HCT116 (cell line): ENCODE measurements around the gene HCFC2.

Experiments used
- EZH2 ChIP-seq: fragments of 200-600 bp; sonication (generic); IDR thresholded peaks from 2 replicates; pipeline ENCODE4 v1.6.1; 2017; ENCODE audit warnings: antibody characterized with exemption, mixed run types
- POLR2A ChIP-seq: IDR thresholded peaks from 2 replicates; pipeline ENCODE4 v1.7.0; 2011; ENCODE audit warnings: borderline replicate concordance; ENCODE audit not compliant: insufficient read depth, insufficient read length; ENCODE audit errors: extremely low read depth
- POLR2AphosphoS5 ChIP-seq: IDR thresholded peaks from 2 replicates; pipeline ENCODE4 v1.6.1; 2011; ENCODE audit warnings: mild to moderate bottlenecking, low read depth, low read length, moderate library complexity
- TF ChIP-seq, protein P1 (sequence below), 3 experiments: fragments of 200-600 bp in 1 of 3; sonication (generic) in 1 of 3; IDR thresholded peaks in 2 of 3; conservative IDR thresholded peaks in 1 of 3; 2 replicates each; pipeline ENCODE4 v1.5.1; 2012 to 2017; ENCODE audit warnings: low read depth in 2 of 3, low read length in 2 of 3, antibody characterized with exemption in 1 of 3, borderline replicate concordance in 1 of 3, control low read depth in 1 of 3, mild to moderate bottlenecking in 1 of 3, mixed read lengths in 1 of 3, mixed run types in 1 of 3, moderate library complexity in 1 of 3; ENCODE audit not compliant: insufficient read depth in 1 of 3
- TF ChIP-seq, protein P2 (sequence below): IDR thresholded peaks from 2 replicates; pipeline ENCODE4 v1.6.1; 2012

DNA sequence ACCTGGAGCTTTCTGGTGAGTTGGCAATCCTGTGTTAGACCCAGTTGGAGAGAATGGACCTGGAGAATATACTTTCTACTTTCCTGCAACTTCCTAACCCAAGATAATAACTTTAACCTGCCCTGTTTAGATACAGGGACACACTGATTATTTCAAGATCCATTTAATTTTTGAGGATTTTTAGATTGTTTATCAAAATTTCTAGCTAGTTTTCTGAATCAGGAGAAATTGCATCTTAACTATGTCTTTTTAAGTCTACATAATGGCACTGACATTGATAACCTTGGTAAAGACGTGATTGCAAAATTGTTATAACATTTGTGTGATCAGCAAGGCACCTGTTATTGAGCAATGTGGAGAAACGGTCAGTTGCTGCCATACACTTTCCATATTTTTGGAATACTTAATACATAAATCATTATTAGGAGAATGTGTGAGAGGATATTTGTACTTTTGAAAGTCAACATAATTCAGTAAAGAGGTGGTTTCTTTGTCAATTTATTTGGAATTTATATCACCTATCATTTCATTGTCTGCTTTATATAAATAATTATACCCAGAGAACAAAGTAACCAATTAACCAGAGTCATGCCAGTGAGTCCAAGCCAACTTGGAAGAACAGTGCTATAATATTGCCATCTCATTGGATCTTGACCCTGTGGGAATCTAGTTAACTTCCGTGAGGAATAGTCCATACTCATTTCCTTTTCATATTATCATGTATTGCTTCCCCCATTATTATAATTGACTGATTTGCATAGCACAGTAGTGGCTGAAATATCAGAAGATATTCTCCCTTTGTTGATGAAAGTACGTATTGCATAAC is 45.3 kb downstream of the HCFC2 start:
- TF ChIP-seq, protein P1, sequence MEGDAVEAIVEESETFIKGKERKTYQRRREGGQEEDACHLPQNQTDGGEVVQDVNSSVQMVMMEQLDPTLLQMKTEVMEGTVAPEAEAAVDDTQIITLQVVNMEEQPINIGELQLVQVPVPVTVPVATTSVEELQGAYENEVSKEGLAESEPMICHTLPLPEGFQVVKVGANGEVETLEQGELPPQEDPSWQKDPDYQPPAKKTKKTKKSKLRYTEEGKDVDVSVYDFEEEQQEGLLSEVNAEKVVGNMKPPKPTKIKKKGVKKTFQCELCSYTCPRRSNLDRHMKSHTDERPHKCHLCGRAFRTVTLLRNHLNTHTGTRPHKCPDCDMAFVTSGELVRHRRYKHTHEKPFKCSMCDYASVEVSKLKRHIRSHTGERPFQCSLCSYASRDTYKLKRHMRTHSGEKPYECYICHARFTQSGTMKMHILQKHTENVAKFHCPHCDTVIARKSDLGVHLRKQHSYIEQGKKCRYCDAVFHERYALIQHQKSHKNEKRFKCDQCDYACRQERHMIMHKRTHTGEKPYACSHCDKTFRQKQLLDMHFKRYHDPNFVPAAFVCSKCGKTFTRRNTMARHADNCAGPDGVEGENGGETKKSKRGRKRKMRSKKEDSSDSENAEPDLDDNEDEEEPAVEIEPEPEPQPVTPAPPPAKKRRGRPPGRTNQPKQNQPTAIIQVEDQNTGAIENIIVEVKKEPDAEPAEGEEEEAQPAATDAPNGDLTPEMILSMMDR (IDR thresholded peaks at IDR 0.05 in 2 of 3, conservative IDR thresholded peaks at IDR 0.05 in 1 of 3; ENCODE audit: borderline replicate concordance in 1 of 3, insufficient read depth in 1 of 3, low read depth in 2 of 3, low read length in 2 of 3) = no peak
- no peak for TF ChIP-seq POLR2AphosphoS5
- no peak for TF ChIP-seq POLR2A
- TF ChIP-seq EZH2 = no peak
- TF ChIP-seq, protein P2, sequence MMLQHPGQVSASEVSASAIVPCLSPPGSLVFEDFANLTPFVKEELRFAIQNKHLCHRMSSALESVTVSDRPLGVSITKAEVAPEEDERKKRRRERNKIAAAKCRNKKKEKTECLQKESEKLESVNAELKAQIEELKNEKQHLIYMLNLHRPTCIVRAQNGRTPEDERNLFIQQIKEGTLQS = no peak
